GM21717 (cell line): ENCODE data around the gene FAM118B.
"Not testable (repeated sequence)": the region's sequence is repeated elsewhere in the genome, so short reads cannot be mapped to it uniquely, and the experiment has no call there.

Experiments used
- ATAC-seq: cut with Tn5 transposase; IDR thresholded peaks from one replicate; pipeline ENCODE4 v1.9.1; 2021; ENCODE audit warnings: mild to moderate bottlenecking, moderate library complexity; ENCODE audit not compliant: unreplicated experiment

The FAM118B gene

GRCh38 chr11:126216526-126217305, 5.1 kb downstream of the FAM118B start:
- ATAC-seq = no peak

GRCh38 chr11:126217491-126217890, 5.9 kb downstream of the FAM118B start:
- no peak for ATAC-seq

DNA sequence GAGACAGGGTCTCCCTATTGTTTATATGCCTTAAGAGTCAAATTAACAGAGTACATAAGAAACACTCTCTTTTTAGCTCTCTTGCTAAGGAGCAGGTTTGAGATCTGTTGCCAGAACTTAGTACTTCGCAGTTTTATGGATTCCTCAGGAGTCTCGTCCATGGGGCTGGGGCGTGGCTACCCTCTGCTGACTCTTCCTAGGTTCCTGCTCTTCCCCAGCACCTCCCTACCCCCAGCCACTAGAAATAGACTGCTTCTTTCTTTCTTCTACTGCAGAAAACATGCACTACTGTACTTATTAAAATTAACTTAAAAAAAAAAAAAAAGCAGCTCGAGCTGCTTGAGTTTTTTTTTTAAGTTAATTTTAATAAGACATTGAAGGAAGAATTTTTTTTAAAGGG, 8.0 kb downstream of the FAM118B start:
- no peak for ATAC-seq

DNA sequence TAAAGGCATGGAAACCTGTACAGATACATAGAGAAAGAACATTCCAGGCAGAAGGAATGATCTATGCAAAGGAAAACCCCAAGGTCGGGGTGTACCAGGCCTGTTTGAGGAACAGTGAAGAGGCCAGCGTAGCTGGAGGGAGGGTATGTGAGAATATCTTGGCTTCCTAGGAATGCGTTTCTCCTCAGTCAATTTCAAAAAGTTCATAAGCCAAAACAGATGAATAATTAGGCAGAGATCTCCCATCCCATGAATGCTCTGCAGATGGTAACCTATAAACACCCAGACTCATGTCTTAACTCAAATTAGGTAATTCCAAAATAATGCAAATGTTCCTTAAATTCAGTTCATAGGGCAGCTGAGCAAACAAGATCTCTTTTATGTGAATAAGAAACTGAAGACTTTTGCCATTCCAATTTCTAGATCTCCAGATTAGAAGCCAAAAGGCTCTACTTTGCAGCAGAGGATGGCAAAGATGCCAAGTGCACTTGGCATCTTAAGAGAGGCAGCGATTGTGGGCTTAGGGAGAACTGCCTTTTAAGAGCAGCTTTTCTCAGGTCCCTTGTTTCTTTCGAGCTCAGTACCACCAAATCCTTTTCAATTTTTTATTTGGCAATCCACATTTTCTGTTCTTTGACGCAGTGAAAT, 13.2 kb downstream of the FAM118B start:
- no peak for ATAC-seq

DNA sequence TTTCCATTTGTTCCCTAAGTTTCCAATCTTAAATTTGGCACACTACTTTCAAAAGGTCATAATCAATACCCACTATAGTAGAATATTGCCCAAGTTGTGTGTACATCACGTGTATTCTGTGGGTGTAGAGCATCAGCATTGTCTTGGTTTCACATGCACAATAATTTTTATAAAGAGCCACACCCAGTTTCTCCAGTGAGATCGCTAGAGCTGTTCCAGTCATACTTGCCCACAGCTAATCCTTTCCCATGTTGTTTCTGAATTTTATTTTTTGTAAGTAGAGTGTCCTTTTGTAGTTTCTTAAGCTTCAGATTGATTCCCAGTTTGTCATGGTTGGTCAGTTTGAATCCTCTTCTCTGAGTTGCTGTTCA, 13.7 kb downstream of the FAM118B start:
- no peak for ATAC-seq

GRCh38 chr11:126226334-126227084, 14.9 kb downstream of the FAM118B start:
- no peak for ATAC-seq

DNA sequence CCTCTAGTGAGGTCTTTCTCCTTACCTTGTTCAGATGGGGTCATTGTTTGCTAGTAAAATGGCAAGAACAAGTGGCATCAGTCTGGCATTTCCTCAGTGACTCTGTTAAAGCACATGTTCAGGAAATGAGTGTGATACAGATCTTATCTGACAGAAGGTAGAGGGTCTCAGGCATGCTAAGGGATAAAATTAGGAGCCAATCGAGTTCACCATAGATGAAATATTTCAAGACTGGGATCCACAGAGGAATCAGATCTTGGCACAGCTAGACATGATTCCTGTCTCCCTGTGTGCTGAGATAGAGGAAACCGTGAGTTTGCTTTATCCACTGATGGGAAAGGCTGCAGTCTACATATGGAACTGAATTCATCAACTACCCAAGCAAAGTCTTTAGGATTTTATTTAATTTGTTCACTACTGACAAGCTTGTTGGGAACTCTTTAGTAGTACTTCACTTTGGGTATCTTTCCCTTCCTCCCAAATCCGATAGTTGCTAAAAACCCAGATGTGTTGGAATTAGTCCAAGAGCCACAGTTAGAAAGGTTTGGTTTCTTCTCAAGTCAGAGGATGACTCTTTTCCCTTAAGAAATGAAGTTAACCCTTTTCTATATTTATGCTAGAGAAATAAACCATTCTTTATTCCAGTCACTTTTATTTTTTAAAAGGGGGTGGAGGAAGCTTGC, 18.4 kb downstream of the FAM118B start:
- ATAC-seq = no peak

DNA sequence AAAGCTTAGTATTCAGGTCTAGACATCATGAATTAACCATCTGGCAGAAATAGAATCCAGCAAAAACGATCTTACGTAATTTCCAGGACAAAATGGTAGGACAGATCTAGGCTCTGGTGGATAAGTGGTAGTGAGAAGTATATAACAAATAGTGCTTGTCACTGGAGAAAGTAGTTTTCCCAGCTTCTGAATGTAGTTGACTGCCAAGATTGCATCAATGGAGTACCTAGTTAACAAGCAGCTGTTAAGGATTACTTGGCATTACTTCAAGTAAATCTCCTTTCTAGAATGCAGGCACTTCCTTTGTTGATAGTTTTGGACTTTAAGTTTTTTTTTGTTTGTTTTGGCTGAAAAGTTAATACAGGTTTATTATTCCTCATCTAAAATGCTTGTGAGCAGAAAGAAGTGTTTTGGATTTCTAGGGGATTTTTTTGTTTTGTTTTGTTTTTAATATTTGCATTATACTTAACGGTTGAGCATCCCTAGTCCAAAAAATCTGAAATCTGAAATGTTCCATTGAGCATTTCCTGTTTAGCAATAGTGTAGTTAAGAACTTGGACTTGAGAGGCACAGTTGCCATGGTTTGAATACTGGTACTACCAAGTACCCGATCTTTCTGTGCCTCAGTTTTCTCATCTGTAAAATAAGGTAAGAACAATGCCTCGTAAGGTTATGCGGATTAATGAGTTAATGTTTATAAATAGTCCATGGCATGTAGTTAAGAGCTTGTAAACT, 20.3 kb downstream of the FAM118B start:
- no peak for ATAC-seq

- no peak for ATAC-seq
Measured at GRCh38 chr11:126232683-126233082, 21.1 kb downstream of the FAM118B start.

DNA sequence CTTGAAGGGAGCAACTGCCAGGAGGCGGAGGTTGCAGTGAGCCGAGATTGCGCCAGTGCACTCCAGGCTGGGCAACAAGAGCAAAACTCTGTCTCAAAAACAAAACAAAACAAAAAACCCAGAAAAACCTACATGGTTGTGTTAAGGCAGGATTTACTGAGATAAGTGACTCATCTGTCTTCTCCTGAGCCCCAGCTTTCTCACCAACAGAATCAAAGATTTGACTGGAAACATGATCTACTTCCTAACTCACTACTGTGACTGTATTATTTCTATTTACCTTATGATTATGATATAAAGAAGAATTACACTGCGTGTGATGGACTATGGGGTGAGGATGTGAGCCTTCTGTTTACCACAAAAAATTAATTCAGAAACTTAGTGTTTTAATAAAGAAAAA, 21.8 kb downstream of the FAM118B start:
- ATAC-seq = no peak

- ATAC-seq = no peak
Measured at GRCh38 chr11:126246636-126247035, 35.1 kb downstream of the FAM118B start.

GRCh38 chr11:126253265-126253664, 41.7 kb downstream of the FAM118B start:
- ATAC-seq = no peak

DNA sequence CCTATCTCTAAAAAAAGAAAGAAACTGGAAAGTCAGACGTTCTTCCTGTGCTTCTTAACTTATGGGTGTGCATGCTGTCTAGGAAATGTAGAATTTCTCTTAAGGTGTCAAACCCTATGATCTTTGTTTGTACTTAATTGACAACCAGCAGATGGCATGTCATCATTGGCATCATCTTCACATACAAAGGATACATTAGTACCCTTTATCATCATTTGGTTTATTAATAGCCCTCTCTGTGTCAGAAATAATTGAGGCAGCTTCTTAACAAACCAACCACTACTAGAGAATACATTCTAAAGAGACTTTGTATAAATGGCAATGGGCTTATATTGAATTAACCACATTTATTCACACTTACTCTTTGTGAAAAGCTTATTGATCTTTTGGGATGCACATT, 43.2 kb downstream of the FAM118B start:
- ATAC-seq = no peak

DNA sequence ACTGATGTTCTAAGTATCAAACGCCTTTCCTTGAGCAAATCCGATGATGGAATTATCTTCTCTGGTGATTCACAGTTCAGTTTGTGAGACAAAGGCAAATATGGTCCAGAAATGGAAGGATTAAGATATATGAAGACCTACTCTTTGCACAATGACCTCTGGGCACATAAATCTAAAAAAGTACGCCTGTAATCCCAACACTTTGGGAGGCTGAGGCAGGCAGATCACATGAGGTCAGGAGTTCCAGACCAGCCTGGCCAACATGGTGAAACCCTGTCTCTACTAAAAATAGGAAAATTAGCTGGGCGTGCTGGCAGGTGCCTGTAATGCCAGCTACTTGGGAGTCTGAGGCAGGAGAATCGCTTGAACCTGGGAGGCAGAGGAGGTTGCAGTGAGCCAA, 43.9 kb downstream of the FAM118B start:
- not testable (repeated sequence) for ATAC-seq

DNA sequence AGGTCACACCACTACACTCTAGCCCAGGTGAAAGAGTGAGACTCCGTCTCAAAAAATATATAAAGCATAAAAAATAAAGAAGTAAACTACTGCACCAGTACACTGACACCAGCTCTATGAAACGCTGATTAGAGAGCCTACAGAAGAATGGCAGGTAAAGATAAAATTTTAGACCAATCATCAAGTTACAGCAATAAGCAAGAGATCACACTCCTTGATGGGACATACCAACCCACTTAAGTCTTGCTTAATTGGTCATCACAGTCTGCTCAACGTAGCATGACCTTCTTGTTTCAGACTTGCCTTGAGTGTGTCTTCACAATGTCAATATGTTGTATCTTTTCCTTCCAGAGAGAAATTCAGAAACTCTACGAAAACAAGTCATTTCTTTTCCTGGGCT, 44.6 kb downstream of the FAM118B start:
- no peak for ATAC-seq

GRCh38 chr11:126257144-126257543, 45.6 kb downstream of the FAM118B start:
- no peak for ATAC-seq

DNA sequence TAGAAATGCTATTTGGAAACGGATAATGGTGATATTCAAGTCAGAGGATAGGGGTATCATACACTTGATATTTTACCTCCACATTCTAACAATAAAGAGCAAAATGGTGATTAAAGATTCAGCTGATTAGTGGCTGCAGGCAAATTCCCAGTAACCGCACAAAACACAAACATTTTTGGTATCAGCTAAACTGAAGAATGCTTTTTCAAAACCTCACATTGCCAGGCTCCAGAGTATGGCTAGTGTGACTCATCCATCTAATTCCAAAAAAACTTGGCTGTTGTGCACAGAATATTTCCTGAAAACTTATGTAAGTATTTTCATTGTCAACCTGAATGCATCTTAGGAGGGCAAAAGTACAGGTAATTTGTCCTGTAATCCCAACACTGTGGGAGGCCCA, 46.2 kb downstream of the FAM118B start:
- no peak for ATAC-seq

GRCh38 chr11:126262216-126262615, 50.6 kb downstream of the FAM118B start:
- no peak for ATAC-seq

GRCh38 chr11:126263489-126263888, 51.9 kb downstream of the FAM118B start:
- no peak for ATAC-seq

DNA sequence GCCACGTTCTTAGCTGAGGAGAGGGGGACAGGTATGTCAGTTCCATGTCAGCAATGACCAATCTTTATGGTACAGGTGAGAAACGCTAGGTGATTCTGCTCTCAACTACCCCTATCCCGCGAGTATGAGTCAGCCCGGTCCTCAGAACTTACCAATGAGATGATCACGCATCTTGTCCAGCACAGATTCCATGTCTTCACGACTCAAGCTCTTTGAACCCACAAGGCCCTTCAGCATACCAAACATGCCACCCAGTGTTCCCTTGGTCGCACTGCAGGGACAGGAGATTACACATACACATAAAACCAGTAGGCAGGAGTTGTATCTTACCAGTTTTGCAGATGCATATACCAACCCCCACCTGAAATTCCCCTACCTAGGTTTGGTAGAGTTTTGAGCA, 54.2 kb downstream of the FAM118B start:
- ATAC-seq = no peak

- no peak for ATAC-seq
Measured at GRCh38 chr11:126267650-126268049, 56.1 kb downstream of the FAM118B start.
